SK-MEL-5 (cell line): ENCODE results near the gene OLIG2. TPM values are rescaled to one million over a fixed set of nuclear protein-coding genes. Genes with fewer than 3 reads are reported as not detected.
A peak's percentile ranks its signal among the peaks of the same experiment; 100 is the strongest.

ENCODE experiments used
- DNase-seq: peaks from one replicate; pipeline ENCODE4 v3.0.0-alpha.2; 2016; ENCODE audit warnings: low read depth, low spot score
- in situ Hi-C: cut with HindIII; loops from 2 replicates; pipeline ENCODE4 v1.10.0; 2016; ENCODE audit warnings: low sequenced_read_pairs, high pct_unique_total_duplicates, low pct_unique_long_range_greater_than_20kb
- total RNA-seq: library from RNA; depleted of rRNA; stranded (reverse); fragments of >200 nt; shearing (Covaris generic); gene quantifications from 2 replicates; pipeline ENCODE4 v1.2.3, GENCODE V29; 2014

OLIG2 gene
- total RNA-seq, 1 experiment from 2014 or later: 25.8 TPM

GRCh38 chr21:33051925-33052324 is 26.2 kb downstream of the OLIG2 start:
- DNase-seq: no peak
- in situ Hi-C loops: no loop called here

GRCh38 chr21:33053951-33054350 is 28.2 kb downstream of the OLIG2 start:
- DNase-seq: peak; percentile 65
- in situ Hi-C loops: no loop called here

GRCh38 chr21:33055991-33056390 is 30.3 kb downstream of the OLIG2 start:
- no peak for DNase-seq
- in situ Hi-C loops: no loop called here

- no peak for DNase-seq
- in situ Hi-C loops: no loop called here
Measured at GRCh38 chr21:33057385-33057940, 31.7 kb downstream of the OLIG2 start.

- in situ Hi-C loops: no loop called here
- DNase-seq: no peak
Measured at GRCh38 chr21:33058527-33058926, 32.8 kb downstream of the OLIG2 start.

GRCh38 chr21:33058957-33059356 is 33.2 kb downstream of the OLIG2 start:
- in situ Hi-C loops: no loop called here
- DNase-seq: no peak

- no peak for DNase-seq
- in situ Hi-C loops: no loop called here
Measured at GRCh38 chr21:33059380-33059841, 33.7 kb downstream of the OLIG2 start.

- in situ Hi-C loops: no loop called here
- no peak for DNase-seq
Measured at GRCh38 chr21:33061233-33061632, 35.5 kb downstream of the OLIG2 start.

- in situ Hi-C loops: no loop called here
- DNase-seq: no peak
Measured at GRCh38 chr21:33063375-33063883, 37.7 kb downstream of the OLIG2 start.

- in situ Hi-C loops: no loop called here
- peak; percentile 65 for DNase-seq
Measured at GRCh38 chr21:33063907-33064622, 38.3 kb downstream of the OLIG2 start.

- DNase-seq: peak; percentile 91
- in situ Hi-C loops: no loop called here
Measured at GRCh38 chr21:33064623-33065390, 39.1 kb downstream of the OLIG2 start.

- DNase-seq: no peak
- in situ Hi-C loops: no loop called here
Measured at GRCh38 chr21:33067043-33067442, 41.3 kb downstream of the OLIG2 start.

GRCh38 chr21:33067457-33067856 is 41.7 kb downstream of the OLIG2 start:
- no peak for DNase-seq
- in situ Hi-C loops: no loop called here

GRCh38 chr21:33069243-33069642 is 43.5 kb downstream of the OLIG2 start:
- in situ Hi-C loops: no loop called here
- DNase-seq: no peak

- in situ Hi-C loops: no loop called here
- no peak for DNase-seq
Measured at GRCh38 chr21:33069645-33069993, 43.9 kb downstream of the OLIG2 start.

GRCh38 chr21:33069994-33070743 is 44.4 kb downstream of the OLIG2 start, which contains the start of gene OLIG1:
Gene OLIG1 (plus strand): TSS chr21:33070141. CDS start chr21:33070247, 106 bp downstream.
- in situ Hi-C loops: no loop called here
- DNase-seq: peak; percentile 38

GRCh38 chr21:33070744-33070997 is 44.9 kb downstream of the OLIG2 start:
- DNase-seq: no peak
- in situ Hi-C loops: no loop called here
